Measurements from ENCODE around the gene PSMD2.
"Not testable (repeated sequence)": the region's sequence is repeated elsewhere in the genome, so short reads cannot be mapped to it uniquely, and the experiment has no call there.

The PSMD2 gene

GRCh38 chr3:184337981-184338380 is 38.9 kb downstream of the PSMD2 start:
- DNase-seq (ENCODE audit: low spot score) (no peak), FAIRE-seq (no peak)

- FAIRE-seq (no peak), DNase-seq (ENCODE audit: low spot score) (no peak)
Measured at GRCh38 chr3:184338511-184338945, 39.5 kb downstream of the PSMD2 start.

GRCh38 chr3:184339001-184339400 is 40.0 kb downstream of the PSMD2 start:
- DNase-seq (ENCODE audit: low spot score): no peak
- FAIRE-seq: no peak

- not testable (repeated sequence) for DNase-seq (ENCODE audit: low spot score); FAIRE-seq
Measured at GRCh38 chr3:184339451-184340135, 40.6 kb downstream of the PSMD2 start.

- no peak for FAIRE-seq
- DNase-seq (ENCODE audit: low spot score): no peak
Measured at GRCh38 chr3:184341925-184342324, 42.9 kb downstream of the PSMD2 start.

GRCh38 chr3:184343200-184343876 is 44.3 kb downstream of the PSMD2 start:
- no peak for DNase-seq (ENCODE audit: low spot score)
- no peak for FAIRE-seq

GRCh38 chr3:184344579-184345316 is 45.7 kb downstream of the PSMD2 start:
- FAIRE-seq: no peak
- no peak for DNase-seq (ENCODE audit: low spot score)

- peak; percentile 75 for DNase-seq (ENCODE audit: low spot score)
- FAIRE-seq: no peak
Measured at GRCh38 chr3:184345317-184346144, 46.5 kb downstream of the PSMD2 start.

GRCh38 chr3:184346480-184347190 is 47.6 kb downstream of the PSMD2 start:
- DNase-seq (ENCODE audit: low spot score) (no peak), FAIRE-seq (no peak)

- DNase-seq (ENCODE audit: low spot score) (no peak), FAIRE-seq (no peak)
Measured at GRCh38 chr3:184347321-184348056, 48.4 kb downstream of the PSMD2 start.

- FAIRE-seq (no peak), DNase-seq (ENCODE audit: low spot score) (no peak)
Measured at GRCh38 chr3:184348057-184348382, 49.0 kb downstream of the PSMD2 start.

GRCh38 chr3:184349563-184350470 is 50.8 kb downstream of the PSMD2 start:
- FAIRE-seq (no peak), DNase-seq (ENCODE audit: low spot score) (no peak)

- DNase-seq (ENCODE audit: low spot score): no peak
- no peak for FAIRE-seq
Measured at GRCh38 chr3:184350618-184351017, 51.6 kb downstream of the PSMD2 start.

- no peak for FAIRE-seq
- no peak for DNase-seq (ENCODE audit: low spot score)
Measured at GRCh38 chr3:184351511-184352148, 52.6 kb downstream of the PSMD2 start.

GRCh38 chr3:184352149-184352785 is 53.2 kb downstream of the PSMD2 start:
- no peak for DNase-seq (ENCODE audit: low spot score)
- FAIRE-seq: no peak

GRCh38 chr3:184352897-184353545 is 54.0 kb downstream of the PSMD2 start:
- DNase-seq (ENCODE audit: low spot score): no peak
- no peak for FAIRE-seq

GRCh38 chr3:184353546-184353941 is 54.5 kb downstream of the PSMD2 start:
- FAIRE-seq: no peak
- no peak for DNase-seq (ENCODE audit: low spot score)
